T follicular helper cell (primary cell): ENCODE measurements around the gene NARS2.
"Not testable (repeated sequence)": the region's sequence is repeated elsewhere in the genome, so short reads cannot be mapped to it uniquely, and the experiment has no call there.

Source experiments
- DNase-seq: peaks from one replicate; pipeline ENCODE4 v3.0.0-alpha.2; 2020; ENCODE audit warnings: low read depth

Gene NARS2

GRCh38 chr11:78478536-78478935 lies 96.1 kb downstream of the NARS2 start:
- no peak for DNase-seq

DNA sequence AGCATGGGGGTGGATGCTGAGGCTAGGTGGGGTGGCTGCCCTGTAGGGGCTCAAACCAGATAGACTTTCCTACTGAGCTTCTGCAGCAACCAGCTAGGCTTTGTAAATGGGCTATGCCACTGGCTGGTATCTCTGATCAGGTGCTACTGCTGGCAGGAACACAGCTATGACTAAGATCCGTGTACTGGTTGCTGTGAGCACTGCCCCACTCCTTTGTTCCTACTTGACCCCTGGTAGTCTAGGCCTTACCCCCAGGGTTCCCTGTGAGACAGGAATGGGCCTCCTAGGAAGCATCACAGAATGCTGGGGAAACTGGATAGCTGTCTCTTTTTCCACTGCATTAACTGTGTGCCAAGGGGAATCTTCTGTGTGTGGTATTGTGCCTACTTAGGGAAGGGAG lies 98.6 kb downstream of the NARS2 start:
- no peak for DNase-seq

DNA sequence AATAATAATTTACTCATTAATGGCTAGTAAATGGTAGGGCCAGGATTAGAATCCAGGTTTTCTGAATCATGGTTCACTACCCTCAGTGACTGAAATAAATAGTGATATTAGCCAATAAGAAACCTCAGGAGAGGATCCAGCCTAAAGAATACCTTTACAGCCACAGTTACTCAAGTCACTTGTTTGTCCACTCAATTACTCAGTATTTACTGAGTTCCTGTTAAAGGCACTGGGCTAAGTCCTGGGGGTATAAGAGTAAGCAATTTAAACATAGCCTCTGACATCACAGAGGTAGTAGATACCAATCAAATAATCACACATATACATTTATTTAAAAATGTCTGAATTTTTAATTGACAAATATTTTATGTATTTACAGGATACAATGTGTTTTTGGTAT lies 100.2 kb downstream of the NARS2 start:
- no peak for DNase-seq

DNA sequence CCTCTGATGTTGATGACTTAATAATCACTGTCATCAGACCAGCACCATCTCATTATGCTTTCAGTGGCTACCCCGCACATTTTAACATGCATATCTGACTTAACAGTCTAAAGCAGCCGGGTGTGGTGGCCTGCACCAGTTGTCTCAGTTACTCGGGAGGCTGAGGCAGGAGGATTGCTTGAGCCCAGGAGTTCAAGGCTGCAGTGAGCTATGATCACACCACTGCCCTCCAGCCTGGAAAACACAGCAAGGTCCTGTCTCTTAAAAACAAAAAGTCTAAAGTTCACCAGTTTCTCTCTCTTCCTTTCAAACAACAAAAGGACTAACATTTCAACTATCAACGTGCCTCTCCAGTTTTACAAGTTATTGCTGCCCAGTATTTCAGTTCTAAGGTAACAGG lies 101.8 kb downstream of the NARS2 start:
- no peak for DNase-seq

GRCh38 chr11:78472382-78472781 lies 102.3 kb downstream of the NARS2 start:
- DNase-seq = no peak

DNA sequence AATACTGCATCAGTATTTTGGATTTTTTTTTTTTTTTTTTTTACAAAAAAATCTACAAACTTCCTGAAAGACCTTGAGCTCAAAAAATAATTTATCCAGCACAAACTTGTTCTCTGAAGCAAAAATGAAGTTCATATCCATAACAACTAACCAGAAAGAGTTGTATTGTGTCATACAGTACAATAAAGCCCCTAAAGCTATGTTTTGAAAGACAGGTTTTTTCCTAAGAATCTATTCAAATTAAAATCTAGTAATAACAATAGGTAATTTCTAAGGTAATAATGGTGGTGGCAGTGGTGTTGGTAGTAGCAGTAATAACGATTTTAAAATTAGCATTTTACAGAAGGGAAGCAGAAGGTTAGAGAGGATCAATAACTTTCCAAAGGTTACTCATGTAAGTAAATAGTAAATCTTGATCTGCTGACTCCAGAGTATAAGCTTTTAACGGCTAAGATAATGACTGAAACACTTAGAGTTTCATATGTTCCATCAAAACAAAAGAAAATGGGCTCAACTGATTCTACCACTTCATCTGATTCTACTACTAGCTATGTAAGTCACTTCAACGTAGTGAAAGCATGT lies 103.7 kb downstream of the NARS2 start:
- no peak for DNase-seq

DNA sequence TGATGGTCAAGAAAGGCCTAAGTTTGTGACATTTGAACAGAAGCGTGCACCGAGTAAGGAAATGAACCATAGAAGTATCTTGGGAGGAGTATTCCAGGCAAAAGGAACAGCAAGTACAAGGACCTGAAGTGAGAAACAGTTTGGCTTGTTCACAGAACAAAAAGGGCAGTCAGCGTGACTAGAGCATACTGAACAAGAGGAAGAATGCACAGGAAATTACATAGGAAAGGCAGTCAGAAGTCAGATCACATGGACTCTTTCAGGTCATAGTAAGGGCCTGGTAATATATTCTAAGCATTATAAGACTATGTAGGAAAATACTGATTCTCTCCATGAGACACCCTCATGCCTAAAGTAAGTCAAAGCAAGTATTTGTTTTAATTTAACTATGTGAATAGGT lies 104.8 kb downstream of the NARS2 start:
- no peak for DNase-seq

DNA sequence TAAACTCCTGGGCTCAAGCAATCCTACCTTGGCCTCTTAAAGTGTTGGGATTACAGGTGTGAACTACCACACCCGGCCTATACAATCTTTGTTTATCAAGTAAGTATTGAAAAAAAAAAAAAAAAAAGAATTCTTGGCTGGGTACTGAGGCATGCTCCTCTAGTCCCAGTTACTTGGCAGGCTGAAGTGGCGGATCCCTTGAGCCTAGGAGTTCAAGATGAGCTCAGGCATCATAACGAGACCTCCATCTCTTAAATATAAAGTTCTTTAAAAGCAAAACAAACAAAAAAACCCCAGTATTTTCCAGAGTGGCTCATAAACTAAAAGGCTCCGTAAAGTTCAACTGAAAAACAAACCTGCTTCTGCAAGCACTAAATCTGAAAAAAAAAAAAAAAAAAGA lies 106.7 kb downstream of the NARS2 start:
- DNase-seq = no peak

- no peak for DNase-seq
Observed at GRCh38 chr11:78467370-78467769, 107.3 kb downstream of the NARS2 start.

GRCh38 chr11:78465169-78465942 lies 109.3 kb downstream of the NARS2 start:
- DNase-seq = no peak

DNA sequence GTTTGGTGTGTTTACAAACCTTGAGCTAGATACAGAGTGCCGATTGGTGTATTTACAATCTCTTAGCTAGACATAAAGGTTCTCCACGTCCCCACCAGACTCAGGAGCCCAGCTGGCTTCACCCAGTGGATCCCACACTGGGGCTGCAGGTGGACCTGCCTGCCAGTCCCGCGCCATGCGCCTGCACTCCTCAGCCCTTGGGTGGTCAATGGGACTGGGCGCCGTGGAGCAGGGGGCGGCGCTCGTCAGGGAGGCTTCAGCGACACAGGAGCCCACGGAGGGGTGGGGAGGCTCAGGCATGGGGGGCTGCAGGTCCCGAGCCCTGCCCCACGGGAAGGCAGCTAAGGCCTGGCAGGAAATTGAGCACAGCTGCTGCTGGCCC lies 109.9 kb downstream of the NARS2 start:
- DNase-seq = not testable (repeated sequence)

GRCh38 chr11:78460471-78460870 lies 114.2 kb downstream of the NARS2 start:
- DNase-seq = no peak

DNA sequence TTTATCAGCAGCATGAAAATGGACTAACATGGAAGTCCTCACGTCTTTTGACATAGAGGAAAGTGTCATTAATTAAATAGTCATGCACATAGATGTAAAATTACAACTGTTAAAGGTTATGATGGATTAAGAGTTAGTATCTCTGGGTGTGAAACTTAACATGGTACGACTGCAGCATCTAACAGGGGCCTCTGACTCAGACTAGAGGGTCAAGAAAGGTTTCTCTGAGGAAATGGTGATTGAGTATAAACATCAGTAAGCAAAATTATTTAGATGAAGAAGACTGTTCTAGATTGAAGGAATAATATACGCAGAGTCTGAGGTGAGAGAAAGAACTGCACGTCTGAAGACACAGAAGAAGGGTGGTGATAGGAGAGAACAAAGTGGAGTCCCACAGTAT lies 114.9 kb downstream of the NARS2 start:
- no peak for DNase-seq

DNA sequence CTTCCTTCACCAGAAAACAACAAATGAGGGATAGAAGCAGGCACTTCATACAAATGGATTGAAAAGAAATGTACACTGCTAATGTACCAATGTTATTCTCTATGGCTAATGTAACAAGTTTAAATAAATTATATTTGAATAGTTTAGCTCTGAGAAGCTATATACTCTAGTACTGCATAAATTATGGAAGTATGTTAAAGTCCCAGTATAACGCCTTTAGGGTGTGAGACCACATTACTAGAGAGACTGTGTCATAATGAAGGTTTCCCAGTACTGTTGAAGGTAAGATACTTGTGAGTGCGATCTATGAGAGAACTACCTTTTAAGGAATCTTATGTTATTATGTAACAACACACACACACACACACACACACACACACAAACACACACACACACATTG lies 117.2 kb downstream of the NARS2 start:
- no peak for DNase-seq

DNA sequence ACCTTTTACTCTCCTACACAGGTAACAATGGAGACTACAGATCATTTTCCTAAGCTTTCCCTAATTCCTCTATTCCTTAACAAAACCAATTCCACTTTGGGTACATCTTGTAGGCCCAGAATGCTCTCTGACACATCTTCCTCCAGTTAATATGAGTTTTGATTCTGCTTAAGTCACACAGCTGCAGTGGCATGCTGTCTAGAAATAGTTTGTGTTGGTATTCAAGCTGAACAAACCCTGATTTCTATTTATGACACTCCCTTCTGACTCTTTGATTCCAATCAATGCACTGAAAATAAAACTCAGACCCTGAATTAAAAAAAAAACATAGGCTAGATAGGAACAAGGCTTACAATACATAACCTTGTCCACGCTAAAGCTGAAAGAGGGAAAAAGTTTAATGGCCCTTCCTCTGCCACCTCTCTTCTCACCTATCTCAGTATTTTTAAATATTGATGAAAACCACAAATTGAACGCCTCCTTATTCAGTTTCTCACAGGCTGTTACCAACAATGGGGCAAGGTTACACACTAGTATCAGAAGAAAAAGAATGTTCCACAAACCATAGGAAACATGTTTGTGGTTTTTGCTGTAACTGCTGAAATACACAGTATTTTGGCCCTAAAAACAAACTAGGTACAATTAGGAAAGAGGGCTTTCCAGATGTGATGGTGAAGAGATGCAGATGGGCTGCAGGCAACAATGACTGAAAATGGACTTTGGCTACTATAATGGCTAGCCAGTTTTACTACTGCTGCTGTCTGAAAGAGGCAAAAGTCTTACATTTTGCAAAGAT lies 121.3 kb downstream of the NARS2 start:
- no peak for DNase-seq

GRCh38 chr11:78451371-78452150 lies 123.1 kb downstream of the NARS2 start:
- DNase-seq = no peak

DNA sequence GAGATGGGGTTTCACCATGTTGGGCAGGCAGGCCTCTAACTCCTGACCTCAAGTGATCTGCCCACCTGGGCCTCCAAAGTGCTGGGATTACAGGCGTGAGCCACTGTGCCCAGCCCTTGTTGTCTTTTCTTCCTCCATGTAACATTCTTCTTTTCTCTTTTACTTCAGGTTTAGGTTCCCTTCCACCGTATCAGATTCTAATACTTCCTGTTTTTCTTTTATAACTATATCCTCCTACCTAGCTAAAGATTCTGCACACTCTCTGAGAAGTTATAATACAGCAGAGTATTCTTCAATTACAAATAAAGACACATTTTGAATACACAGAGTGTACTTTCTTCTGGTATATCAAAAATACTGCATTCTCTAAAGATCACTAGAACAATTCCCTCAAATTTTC lies 123.8 kb downstream of the NARS2 start:
- DNase-seq = no peak

DNA sequence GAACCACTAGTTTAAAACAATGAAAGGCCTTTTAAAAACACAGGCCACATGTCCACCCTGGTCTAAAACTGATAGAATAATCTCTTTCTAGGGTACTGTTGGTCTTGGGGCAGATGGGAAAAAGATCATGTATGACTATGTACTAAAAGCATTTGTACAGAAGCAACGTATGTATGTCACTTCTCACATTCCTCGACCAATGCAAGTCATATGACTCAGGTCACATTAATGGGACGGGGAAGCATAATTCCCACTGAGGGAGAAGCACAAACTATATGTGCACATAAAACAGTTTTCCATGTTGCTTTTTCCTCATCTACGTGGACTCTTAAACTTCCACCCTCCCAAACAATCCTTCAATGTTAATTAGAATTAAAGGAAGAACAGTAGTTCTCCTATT lies 124.8 kb downstream of the NARS2 start:
- DNase-seq = no peak

- no peak for DNase-seq
Observed at GRCh38 chr11:78446210-78446609, 128.5 kb downstream of the NARS2 start.

- DNase-seq = no peak
Observed at GRCh38 chr11:78444726-78445125, 129.9 kb downstream of the NARS2 start.

GRCh38 chr11:78441956-78442355 lies 132.7 kb downstream of the NARS2 start:
- no peak for DNase-seq

DNA sequence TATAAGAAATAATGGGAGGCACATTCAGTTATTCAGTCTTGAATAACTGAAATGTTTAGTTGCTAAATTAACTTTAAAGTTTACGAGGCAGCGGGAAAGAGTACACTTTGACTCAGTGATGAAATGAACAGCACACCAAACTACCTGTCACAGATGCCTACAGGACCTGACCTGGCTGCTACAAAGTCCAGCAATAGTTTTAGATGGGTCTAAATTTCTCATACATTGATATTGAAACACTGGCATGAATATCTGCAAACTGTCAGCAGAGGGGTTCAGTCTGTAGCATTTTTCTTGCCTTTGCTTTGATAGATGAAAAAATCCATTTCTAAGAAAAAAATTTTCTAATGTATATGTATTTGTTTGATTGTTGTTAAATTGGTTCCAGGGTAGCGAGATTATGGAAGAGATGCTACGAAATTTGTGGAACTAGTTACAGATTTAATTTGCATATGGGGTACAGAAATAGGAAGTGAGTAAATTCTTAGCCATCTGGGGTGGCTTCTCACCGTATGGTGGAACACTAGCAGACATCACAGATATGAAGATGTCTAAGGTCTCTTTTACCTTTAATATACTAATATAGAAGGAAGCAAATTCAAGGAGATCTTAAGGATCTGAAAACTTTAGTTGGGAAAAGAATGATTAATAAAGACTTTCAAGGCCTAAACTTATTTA lies 136.2 kb downstream of the NARS2 start:
- DNase-seq = no peak
